ENCODE results near the gene MAN1C1. TPM values are rescaled to one million over a fixed set of nuclear protein-coding genes. Genes with fewer than 3 reads are reported as not detected.

Gene MAN1C1
- total RNA-seq, 1 donor from 2014 or later = 10.9 TPM

- peaks cover 16% of the 10 kb centered on the region for H3K4me1 Mint-ChIP-seq (ENCODE audit: low read depth)
- TF ChIP-seq CTCF (IDR thresholded peaks at IDR 0.05) = no peak
- H3K27ac Mint-ChIP-seq (ENCODE audit: unreplicated experiment) = no peak overlapping the region
- H3K4me3 Mint-ChIP-seq (ENCODE audit: unreplicated experiment) = no peak overlapping the region
- no peak for DNase-seq (ENCODE audit: low spot score)
- H3K36me3 Mint-ChIP-seq (ENCODE audit: low read depth) = peaks cover 6% of the 10 kb centered on the region
- H3K27me3 Mint-ChIP-seq (ENCODE audit: low read depth) = peaks cover 8% of the 10 kb centered on the region
- no peaks in the 10 kb centered on the region for H3K9me3 Mint-ChIP-seq (ENCODE audit: low read depth)
Observed at GRCh38 chr1:25739341-25739740, 122.8 kb downstream of the MAN1C1 start.

GRCh38 chr1:25740071-25740470 is 123.5 kb downstream of the MAN1C1 start:
- Mint-ChIP-seq H3K4me1 (ENCODE audit: low read depth) (peaks cover 19% of the 10 kb centered on the region), H3K27me3 (ENCODE audit: low read depth) (peaks cover 8% of the 10 kb centered on the region), H3K4me3 (ENCODE audit: unreplicated experiment) (no peak overlapping the region), H3K36me3 (ENCODE audit: low read depth) (peaks cover 6% of the 10 kb centered on the region), H3K9me3 (ENCODE audit: low read depth) (no peaks in the 10 kb centered on the region), H3K27ac (ENCODE audit: unreplicated experiment) (no peak overlapping the region)
- TF ChIP-seq CTCF (IDR thresholded peaks at IDR 0.05) = no peak
- peak; percentile 26 for DNase-seq (ENCODE audit: low spot score)

GRCh38 chr1:25742316-25742715 is 125.7 kb downstream of the MAN1C1 start:
- no peaks in the 10 kb centered on the region for H3K9me3 Mint-ChIP-seq (ENCODE audit: low read depth)
- no peak overlapping the region for H3K4me3 Mint-ChIP-seq (ENCODE audit: unreplicated experiment)
- no peak for TF ChIP-seq CTCF (IDR thresholded peaks at IDR 0.05)
- H3K4me1 Mint-ChIP-seq (ENCODE audit: low read depth) = peaks cover 19% of the 10 kb centered on the region
- H3K27ac Mint-ChIP-seq (ENCODE audit: unreplicated experiment) = no peak overlapping the region
- H3K36me3 Mint-ChIP-seq (ENCODE audit: low read depth) = peaks cover 6% of the 10 kb centered on the region
- DNase-seq (ENCODE audit: low spot score) = peak; percentile 30
- H3K27me3 Mint-ChIP-seq (ENCODE audit: low read depth) = peaks cover 6% of the 10 kb centered on the region

- Mint-ChIP-seq H3K36me3 (ENCODE audit: low read depth) (peaks cover 6% of the 10 kb centered on the region), H3K9me3 (ENCODE audit: low read depth) (no peaks in the 10 kb centered on the region), H3K27ac (ENCODE audit: unreplicated experiment) (peak overlapping the region; percentile 87), H3K4me1 (ENCODE audit: low read depth) (peaks cover 19% of the 10 kb centered on the region), H3K4me3 (ENCODE audit: unreplicated experiment) (no peak overlapping the region), H3K27me3 (ENCODE audit: low read depth) (peaks cover 8% of the 10 kb centered on the region)
- no peak for TF ChIP-seq CTCF (IDR thresholded peaks at IDR 0.05)
- no peak for DNase-seq (ENCODE audit: low spot score)
Observed at GRCh38 chr1:25743164-25744139, 126.9 kb downstream of the MAN1C1 start.

GRCh38 chr1:25744140-25744581 is 127.6 kb downstream of the MAN1C1 start:
- DNase-seq (ENCODE audit: low spot score) = no peak
- peaks cover 6% of the 10 kb centered on the region for H3K36me3 Mint-ChIP-seq (ENCODE audit: low read depth)
- H3K4me1 Mint-ChIP-seq (ENCODE audit: low read depth) = peaks cover 19% of the 10 kb centered on the region
- no peaks in the 10 kb centered on the region for H3K9me3 Mint-ChIP-seq (ENCODE audit: low read depth)
- peak overlapping the region; percentile 87 for H3K27ac Mint-ChIP-seq (ENCODE audit: unreplicated experiment)
- peaks cover 8% of the 10 kb centered on the region for H3K27me3 Mint-ChIP-seq (ENCODE audit: low read depth)
- no peak overlapping the region for H3K4me3 Mint-ChIP-seq (ENCODE audit: unreplicated experiment)
- peak; percentile 80 for TF ChIP-seq CTCF (IDR thresholded peaks at IDR 0.05)
